Astrocyte (in vitro differentiated cells and primary cell): ENCODE data around the gene EGFLAM. TPM values are rescaled to one million over a fixed set of nuclear protein-coding genes. Genes with fewer than 3 reads are reported as not detected.

Experiments used
- DNase-seq: peaks from one replicate; pipeline ENCODE4 v3.0.0-alpha.2; 2010; ENCODE audit warnings: low read depth
- FAIRE-seq: peaks from 2 replicates; lab custom pipeline; 2011; peaks lifted over from hg19 to GRCh38; lab: Jason Lieb, UNC
- H2AFZ ChIP-seq: 2 replicates; pipeline ENCODE4 v1.6.0; 2012; ENCODE audit warnings: low read depth, low read length, inconsistent platforms
- H3K27ac ChIP-seq: 2 replicates; pipeline ENCODE4 v1.5.1; 2011; ENCODE audit warnings: low read depth, low read length, inconsistent platforms
- H3K27me3 ChIP-seq: 2 replicates; pipeline ENCODE4 v1.6.0; 2011; ENCODE audit warnings: low read length, inconsistent platforms; ENCODE audit not compliant: insufficient read depth
- H3K36me3 ChIP-seq: 2 replicates; pipeline ENCODE4 v1.5.1; 2011; ENCODE audit warnings: low read length, inconsistent platforms; ENCODE audit not compliant: insufficient read depth
- H3K4me1 ChIP-seq: 2 replicates; pipeline ENCODE4 v1.5.1; 2011; ENCODE audit warnings: low read length, inconsistent platforms; ENCODE audit not compliant: insufficient read depth
- H3K4me2 ChIP-seq: 2 replicates; pipeline ENCODE4 v1.6.0; 2012; ENCODE audit warnings: low read length, inconsistent platforms
- H3K4me3 ChIP-seq: 2 replicates; pipeline ENCODE4 v1.5.1; 2011; ENCODE audit warnings: low read depth, mild to moderate bottlenecking, low read length, inconsistent platforms; ENCODE audit not compliant: insufficient read depth
- H3K79me2 ChIP-seq: 2 replicates; pipeline ENCODE4 v1.6.0; 2012; ENCODE audit warnings: mild to moderate bottlenecking, low read length, inconsistent platforms; ENCODE audit not compliant: insufficient read depth
- H3K9ac ChIP-seq: 2 replicates; pipeline ENCODE4 v1.6.0; 2012; ENCODE audit warnings: mild to moderate bottlenecking, low read length, inconsistent platforms
- H3K9me3 ChIP-seq: 2 replicates; pipeline ENCODE4 v1.5.1; 2012; ENCODE audit warnings: low read depth, mild to moderate bottlenecking, low read length, inconsistent platforms; ENCODE audit not compliant: insufficient read depth
- H4K20me1 ChIP-seq: 2 replicates; pipeline ENCODE4 v1.6.0; 2012; ENCODE audit warnings: low read length, inconsistent platforms; ENCODE audit not compliant: insufficient read depth
- H3K27ac Mint-ChIP-seq: one replicate; pipeline ENCODE4 v1.8.0; 2021; ENCODE audit warnings: mild to moderate bottlenecking, mixed read lengths; ENCODE audit not compliant: unreplicated experiment
- H3K27me3 Mint-ChIP-seq: one replicate; pipeline ENCODE4 v1.8.0; 2021; ENCODE audit warnings: low read depth, mixed read lengths; ENCODE audit not compliant: unreplicated experiment
- H3K36me3 Mint-ChIP-seq: one replicate; pipeline ENCODE4 v1.8.0; 2021; ENCODE audit warnings: low read depth, mixed read lengths; ENCODE audit not compliant: unreplicated experiment
- H3K4me1 Mint-ChIP-seq: one replicate; pipeline ENCODE4 v1.8.0; 2021; ENCODE audit warnings: low read depth, mixed read lengths; ENCODE audit not compliant: unreplicated experiment
- H3K4me3 Mint-ChIP-seq: one replicate; pipeline ENCODE4 v1.8.0; 2021; ENCODE audit warnings: mild to moderate bottlenecking, moderate library complexity, mixed read lengths; ENCODE audit not compliant: unreplicated experiment
- H3K9me3 Mint-ChIP-seq: one replicate; pipeline ENCODE4 v1.8.0; 2021; ENCODE audit warnings: mild to moderate bottlenecking, mixed read lengths; ENCODE audit not compliant: unreplicated experiment
- EZH2 ChIP-seq: IDR thresholded peaks from 2 replicates; pipeline ENCODE4 v1.6.1; 2012; ENCODE audit warnings: mild to moderate bottlenecking, low read length, inconsistent platforms; ENCODE audit not compliant: insufficient read depth
- total RNA-seq: library from RNA; stranded (reverse); gene quantifications from 2 replicates; pipeline ENCODE4 v1.2.1, GENCODE V29; 2021
- TF ChIP-seq, protein P1 (sequence below): IDR thresholded peaks from 2 replicates; pipeline ENCODE4 v1.5.1; 2011; ENCODE audit warnings: low read depth, mild to moderate bottlenecking, inconsistent platforms, low read length, moderate library complexity; ENCODE audit not compliant: insufficient read depth

The EGFLAM gene
- total RNA-seq, 1 donor from 2014 or later: 1.0 TPM

DNA sequence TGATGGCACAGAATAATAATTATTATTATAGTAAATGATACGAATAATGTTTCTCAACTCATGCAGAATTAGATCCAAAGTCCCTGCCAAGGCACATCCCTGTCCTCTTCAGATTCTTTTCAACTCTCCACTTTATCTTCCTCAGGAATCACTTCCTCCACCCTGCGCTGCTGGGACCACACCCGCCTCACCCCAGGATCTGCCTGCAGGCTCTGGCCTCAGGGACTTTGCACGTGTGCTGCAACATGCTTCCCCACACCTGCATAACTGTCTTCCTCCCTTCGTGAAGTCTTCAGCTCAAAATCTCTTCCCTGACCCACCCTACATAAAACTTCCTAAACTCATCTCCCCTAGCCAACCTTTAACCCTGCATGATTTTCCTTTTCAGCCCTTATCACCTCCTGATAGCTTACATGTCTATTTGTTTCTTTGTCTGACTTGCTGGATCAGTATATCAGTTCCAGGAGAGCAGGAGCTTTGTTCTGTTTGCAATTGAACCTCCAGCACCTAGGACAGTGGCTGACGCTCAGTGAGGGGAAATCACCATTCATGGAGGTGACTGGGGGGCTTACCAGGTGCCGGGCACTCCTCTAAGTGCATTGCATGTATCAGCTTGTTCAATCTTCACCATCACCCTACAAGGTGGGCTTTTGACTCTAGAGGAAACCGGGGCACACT, 47.5 kb upstream of the EGFLAM start:
- TF ChIP-seq, protein P1, sequence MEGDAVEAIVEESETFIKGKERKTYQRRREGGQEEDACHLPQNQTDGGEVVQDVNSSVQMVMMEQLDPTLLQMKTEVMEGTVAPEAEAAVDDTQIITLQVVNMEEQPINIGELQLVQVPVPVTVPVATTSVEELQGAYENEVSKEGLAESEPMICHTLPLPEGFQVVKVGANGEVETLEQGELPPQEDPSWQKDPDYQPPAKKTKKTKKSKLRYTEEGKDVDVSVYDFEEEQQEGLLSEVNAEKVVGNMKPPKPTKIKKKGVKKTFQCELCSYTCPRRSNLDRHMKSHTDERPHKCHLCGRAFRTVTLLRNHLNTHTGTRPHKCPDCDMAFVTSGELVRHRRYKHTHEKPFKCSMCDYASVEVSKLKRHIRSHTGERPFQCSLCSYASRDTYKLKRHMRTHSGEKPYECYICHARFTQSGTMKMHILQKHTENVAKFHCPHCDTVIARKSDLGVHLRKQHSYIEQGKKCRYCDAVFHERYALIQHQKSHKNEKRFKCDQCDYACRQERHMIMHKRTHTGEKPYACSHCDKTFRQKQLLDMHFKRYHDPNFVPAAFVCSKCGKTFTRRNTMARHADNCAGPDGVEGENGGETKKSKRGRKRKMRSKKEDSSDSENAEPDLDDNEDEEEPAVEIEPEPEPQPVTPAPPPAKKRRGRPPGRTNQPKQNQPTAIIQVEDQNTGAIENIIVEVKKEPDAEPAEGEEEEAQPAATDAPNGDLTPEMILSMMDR: no peak
- no peak for TF ChIP-seq EZH2
- H3K27ac Mint-ChIP-seq: no peak overlapping the region

DNA sequence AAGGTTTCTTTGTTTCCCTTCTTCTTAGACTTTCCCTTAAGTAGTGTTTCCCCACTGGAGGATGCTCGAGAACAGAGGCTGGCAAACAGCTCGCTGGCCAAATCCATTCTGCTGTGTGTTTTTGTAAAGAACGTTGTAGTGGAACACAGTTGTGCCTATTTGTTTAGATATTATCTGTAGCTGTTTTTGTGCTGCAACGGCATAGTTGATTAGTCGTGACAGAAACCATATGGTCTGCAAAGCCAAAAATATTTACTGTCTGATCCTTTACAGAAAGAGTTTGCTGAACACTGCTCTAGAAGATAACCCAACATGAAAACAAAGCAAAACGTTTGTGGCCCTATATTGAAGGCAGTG, 47.0 kb upstream of the EGFLAM start:
- no peaks in the 10 kb centered on the region for H3K27me3 ChIP-seq
- H3K36me3 ChIP-seq: no peaks in the 10 kb centered on the region
- Mint-ChIP-seq H3K36me3 (no peaks in the 10 kb centered on the region), H3K4me1 (no peaks in the 10 kb centered on the region), H3K4me3 (no peak overlapping the region), H3K9me3 (no peaks in the 10 kb centered on the region), H3K27me3 (peaks cover 12% of the 10 kb centered on the region), H3K27ac (no peak overlapping the region)
- H3K4me2 ChIP-seq: no peak overlapping the region
- H3K27ac ChIP-seq: no peak overlapping the region
- H2AFZ ChIP-seq: no peak overlapping the region
- FAIRE-seq (no peak), DNase-seq (no peak)
- H3K9me3 ChIP-seq: no peaks in the 10 kb centered on the region
- H3K9ac ChIP-seq: no peak overlapping the region
- TF ChIP-seq EZH2: no peak
- TF ChIP-seq, protein P1: no peak
- H3K4me1 ChIP-seq: no peaks in the 10 kb centered on the region
- H4K20me1 ChIP-seq: no peaks in the 10 kb centered on the region
- no peak overlapping the region for H3K4me3 ChIP-seq
- no peaks in the 10 kb centered on the region for H3K79me2 ChIP-seq

More for the DNA sequence above, 47.5 kb upstream of the EGFLAM start:
- FAIRE-seq: no peak
- Histone ChIP-seq H3K36me3 (no peaks in the 10 kb centered on the region), H3K4me1 (no peaks in the 10 kb centered on the region), H3K27me3 (no peaks in the 10 kb centered on the region), H3K9ac (no peak overlapping the region), H3K4me3 (no peak overlapping the region), H3K4me2 (no peak overlapping the region), H3K27ac (no peak overlapping the region), H2AFZ (no peak overlapping the region), H3K9me3 (no peaks in the 10 kb centered on the region), H4K20me1 (no peaks in the 10 kb centered on the region), H3K79me2 (no peaks in the 10 kb centered on the region)
- no peaks in the 10 kb centered on the region for H3K4me1 Mint-ChIP-seq
- DNase-seq: no peak
- H3K9me3 Mint-ChIP-seq: no peaks in the 10 kb centered on the region
- no peak overlapping the region for H3K4me3 Mint-ChIP-seq
- H3K36me3 Mint-ChIP-seq: no peaks in the 10 kb centered on the region
- peaks cover 12% of the 10 kb centered on the region for H3K27me3 Mint-ChIP-seq

DNA sequence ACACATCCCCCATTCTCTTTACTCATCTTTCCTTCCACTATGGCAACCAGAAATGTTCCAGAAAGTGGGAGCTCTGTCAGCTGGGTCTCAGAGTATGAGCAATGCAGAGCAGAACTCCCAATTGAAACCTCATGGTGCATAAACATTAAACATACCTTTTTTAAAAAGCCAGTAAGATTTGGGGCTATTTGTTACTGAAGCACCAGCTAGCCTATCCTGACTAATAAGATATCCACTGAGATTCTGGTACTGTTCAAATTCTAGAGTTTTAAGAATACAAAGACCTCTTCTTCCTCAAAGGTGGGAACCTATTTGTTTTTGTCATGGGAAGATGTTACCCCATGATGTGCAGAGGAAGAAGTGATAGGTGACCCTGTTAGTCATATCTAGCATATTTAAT, 46.1 kb upstream of the EGFLAM start:
- DNase-seq (no peak), FAIRE-seq (no peak)
- H3K9me3 Mint-ChIP-seq: no peaks in the 10 kb centered on the region
- Histone ChIP-seq H3K79me2 (no peaks in the 10 kb centered on the region), H3K27me3 (no peaks in the 10 kb centered on the region), H3K4me2 (no peak overlapping the region), H4K20me1 (no peaks in the 10 kb centered on the region), H3K9ac (no peak overlapping the region), H3K36me3 (no peaks in the 10 kb centered on the region), H3K27ac (no peak overlapping the region), H2AFZ (no peak overlapping the region), H3K4me3 (no peak overlapping the region), H3K4me1 (no peaks in the 10 kb centered on the region), H3K9me3 (no peaks in the 10 kb centered on the region)
- H3K36me3 Mint-ChIP-seq: no peaks in the 10 kb centered on the region
- no peak overlapping the region for H3K4me3 Mint-ChIP-seq
- no peaks in the 10 kb centered on the region for H3K4me1 Mint-ChIP-seq
- TF ChIP-seq EZH2: no peak
- TF ChIP-seq, protein P1: no peak
- H3K27ac Mint-ChIP-seq: no peak overlapping the region
- peaks cover 8% of the 10 kb centered on the region for H3K27me3 Mint-ChIP-seq
